H1 (cell line): ENCODE data around the gene FAF2.
"Not testable (repeated sequence)": the region's sequence is repeated elsewhere in the genome, so short reads cannot be mapped to it uniquely, and the experiment has no call there.

Experiments used
- BRCA1 ChIP-seq: IDR thresholded peaks from 2 replicates; pipeline ENCODE4 v1.6.1; 2012; ENCODE audit warnings: low read depth, low read length, improper control_type of control experiment
- CEBPB ChIP-seq: IDR thresholded peaks from 2 replicates; pipeline ENCODE4 v1.6.1; 2012; ENCODE audit warnings: low read depth, low read length
- CREB1 ChIP-seq: IDR thresholded peaks from 2 replicates; pipeline ENCODE4 v1.6.1; 2012; ENCODE audit warnings: inconsistent platforms
- CTCF ChIP-seq, 3 experiments: IDR thresholded peaks; 1 replicate in 2 of 3; 2 replicates in 1 of 3; pipeline versions ENCODE4 v1.5.1 to v1.6.1; 2011; ENCODE audit warnings: low read length in 3 of 3, mild to moderate bottlenecking in 3 of 3, inconsistent platforms in 2 of 3, low read depth in 1 of 3, moderate library complexity in 1 of 3; ENCODE audit not compliant: insufficient read depth in 1 of 3; ENCODE audit errors: control extremely low read depth in 1 of 3
- E2F6 ChIP-seq: IDR thresholded peaks from 2 replicates; pipeline ENCODE4 v1.6.1; 2012; ENCODE audit warnings: inconsistent platforms
- EP300 ChIP-seq, 2 experiments: IDR thresholded peaks; 1 replicate in 1 of 2; 2 replicates in 1 of 2; pipeline ENCODE4 v1.6.1; 2011 to 2012; ENCODE audit warnings: low read depth in 2 of 2, low read length in 2 of 2, mild to moderate bottlenecking in 2 of 2, borderline replicate concordance in 1 of 2, inconsistent platforms in 1 of 2, moderate library complexity in 1 of 2
- EZH2 ChIP-seq: fragments of 200-600 bp; sonication (generic); IDR thresholded peaks from 2 replicates; pipeline ENCODE4 v1.7.1; 2012; ENCODE audit warnings: low read depth, mild to moderate bottlenecking, moderate library complexity, low read length, inconsistent platforms; ENCODE audit not compliant: severe bottlenecking
- GABPA ChIP-seq: IDR thresholded peaks from 2 replicates; pipeline ENCODE4 v1.6.1; 2011; ENCODE audit warnings: mild to moderate bottlenecking, low read length, moderate library complexity, borderline replicate concordance; ENCODE audit not compliant: insufficient read depth
- MAX ChIP-seq: IDR thresholded peaks from 2 replicates; pipeline ENCODE4 v1.6.1; 2012; ENCODE audit warnings: inconsistent platforms
- POLR2AphosphoS5 ChIP-seq: IDR thresholded peaks from 2 replicates; pipeline ENCODE4 v1.6.1; 2011; ENCODE audit warnings: low read depth, low read length
- RAD21 ChIP-seq, 2 experiments: IDR thresholded peaks in 1 of 2; conservative IDR thresholded peaks in 1 of 2; 2 replicates each; pipeline ENCODE4 v1.6.1; 2011; ENCODE audit warnings: low read depth in 2 of 2, low read length in 2 of 2, improper control_type of control experiment in 1 of 2, inconsistent platforms in 1 of 2, mild to moderate bottlenecking in 1 of 2, moderate library complexity in 1 of 2
- RBBP5 ChIP-seq: IDR thresholded peaks from 2 replicates; pipeline ENCODE4 v1.7.1; 2012; ENCODE audit warnings: low read depth, mild to moderate bottlenecking, inconsistent platforms, low read length, moderate library complexity, borderline replicate concordance
- RFX5 ChIP-seq: IDR thresholded peaks from 2 replicates; pipeline ENCODE4 v1.6.1; 2011; ENCODE audit warnings: low read depth, low read length, improper control_type of control experiment, borderline replicate concordance

GRCh38 chr5:176442911-176443310, 5.3 kb upstream of the FAF2 start:
- TF ChIP-seq CREB1; GABPA; MAX; E2F6; EP300 (IDR thresholded peaks at IDR 0.05; ENCODE audit: borderline replicate concordance in 1 of 2, low read depth in 2 of 2, low read length in 2 of 2); EZH2; CTCF (IDR thresholded peaks at IDR 0.05; ENCODE audit: control extremely low read depth in 1 of 3, insufficient read depth in 1 of 3, low read depth in 1 of 3, low read length in 3 of 3); RFX5; POLR2AphosphoS5; RBBP5; BRCA1; CEBPB; RAD21 (IDR thresholded peaks at IDR 0.05 in 1 of 2, conservative IDR thresholded peaks at IDR 0.05 in 1 of 2; ENCODE audit: low read depth in 2 of 2, low read length in 2 of 2): not testable (repeated sequence)
